GM21528 (cell line): ENCODE data around the gene KIRREL3.

Experiments
- ATAC-seq: cut with Tn5 transposase; IDR thresholded peaks from one replicate; pipeline ENCODE4 v1.9.1; 2021; ENCODE audit warnings: mild to moderate bottlenecking, moderate library complexity; ENCODE audit not compliant: unreplicated experiment, low FRiP score

KIRREL3 gene

GRCh38 chr11:126654886-126655806, 345.4 kb downstream of the KIRREL3 start:
- no peak for ATAC-seq

GRCh38 chr11:126653040-126653439, 347.5 kb downstream of the KIRREL3 start:
- no peak for ATAC-seq

GRCh38 chr11:126647735-126648134, 352.8 kb downstream of the KIRREL3 start:
- no peak for ATAC-seq

- no peak for ATAC-seq
These were observed 353.6 kb downstream of the KIRREL3 start for GRCh38 chr11:126646701-126647557.

DNA sequence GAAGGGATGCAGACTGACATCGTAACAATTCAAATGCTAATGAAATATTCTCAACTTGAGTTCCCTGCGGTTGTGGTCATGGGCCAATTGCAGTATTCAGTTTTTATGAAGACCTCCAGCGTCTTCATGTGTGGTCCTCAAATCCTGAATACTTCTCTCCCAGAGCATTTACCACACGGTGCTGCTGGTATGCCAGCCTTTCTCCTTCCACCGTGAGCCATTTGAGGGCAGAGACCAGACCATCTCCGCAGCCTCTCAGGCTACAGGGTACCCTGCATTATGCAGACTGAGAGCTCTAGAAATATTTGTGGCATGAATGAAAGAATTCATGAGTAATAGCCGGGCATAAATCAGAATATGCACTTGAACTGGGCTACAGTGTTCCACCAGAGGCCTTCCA, 355.4 kb downstream of the KIRREL3 start:
- no peak for ATAC-seq

DNA sequence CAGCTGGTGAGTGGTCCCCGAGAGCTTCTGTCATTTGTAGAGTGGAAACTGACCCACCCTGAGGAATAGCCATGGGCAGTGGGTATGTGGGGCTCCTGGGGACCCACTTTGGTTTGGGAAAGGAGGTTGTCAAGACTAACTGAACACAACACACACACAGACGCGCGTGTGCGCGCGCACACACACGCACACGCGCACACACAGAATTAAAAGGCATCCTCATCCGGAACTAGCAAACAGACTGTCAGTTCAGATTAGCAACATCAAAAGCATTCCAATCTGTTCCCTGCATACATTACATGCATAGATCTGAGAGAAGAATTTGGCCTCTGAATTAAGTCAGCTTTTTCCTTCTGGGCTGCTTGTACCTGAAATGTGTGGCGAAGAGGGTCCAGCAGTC, 360.4 kb downstream of the KIRREL3 start:
- no peak for ATAC-seq

DNA sequence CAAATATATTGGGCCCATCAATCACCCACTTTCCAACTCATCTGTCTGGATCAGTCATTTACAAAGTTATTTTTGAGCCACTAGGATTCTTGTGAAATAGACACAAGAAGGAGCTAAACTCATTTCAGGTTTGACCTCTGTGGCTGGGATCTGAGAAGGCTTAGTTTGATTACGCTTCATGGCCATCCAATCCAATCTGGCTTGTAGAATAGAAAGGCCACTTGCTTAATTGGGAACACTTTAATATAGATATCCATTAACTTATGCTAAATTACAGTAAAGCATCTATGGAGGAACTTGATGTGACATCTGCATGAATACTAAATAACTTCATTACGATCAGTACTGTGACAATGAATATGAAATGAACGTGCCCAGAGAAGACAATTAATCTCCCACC, 360.9 kb downstream of the KIRREL3 start:
- ATAC-seq, result no peak

- no peak for ATAC-seq
These were observed 361.9 kb downstream of the KIRREL3 start for GRCh38 chr11:126638648-126639047.

GRCh38 chr11:126637795-126638175, 362.8 kb downstream of the KIRREL3 start:
- ATAC-seq, result no peak

DNA sequence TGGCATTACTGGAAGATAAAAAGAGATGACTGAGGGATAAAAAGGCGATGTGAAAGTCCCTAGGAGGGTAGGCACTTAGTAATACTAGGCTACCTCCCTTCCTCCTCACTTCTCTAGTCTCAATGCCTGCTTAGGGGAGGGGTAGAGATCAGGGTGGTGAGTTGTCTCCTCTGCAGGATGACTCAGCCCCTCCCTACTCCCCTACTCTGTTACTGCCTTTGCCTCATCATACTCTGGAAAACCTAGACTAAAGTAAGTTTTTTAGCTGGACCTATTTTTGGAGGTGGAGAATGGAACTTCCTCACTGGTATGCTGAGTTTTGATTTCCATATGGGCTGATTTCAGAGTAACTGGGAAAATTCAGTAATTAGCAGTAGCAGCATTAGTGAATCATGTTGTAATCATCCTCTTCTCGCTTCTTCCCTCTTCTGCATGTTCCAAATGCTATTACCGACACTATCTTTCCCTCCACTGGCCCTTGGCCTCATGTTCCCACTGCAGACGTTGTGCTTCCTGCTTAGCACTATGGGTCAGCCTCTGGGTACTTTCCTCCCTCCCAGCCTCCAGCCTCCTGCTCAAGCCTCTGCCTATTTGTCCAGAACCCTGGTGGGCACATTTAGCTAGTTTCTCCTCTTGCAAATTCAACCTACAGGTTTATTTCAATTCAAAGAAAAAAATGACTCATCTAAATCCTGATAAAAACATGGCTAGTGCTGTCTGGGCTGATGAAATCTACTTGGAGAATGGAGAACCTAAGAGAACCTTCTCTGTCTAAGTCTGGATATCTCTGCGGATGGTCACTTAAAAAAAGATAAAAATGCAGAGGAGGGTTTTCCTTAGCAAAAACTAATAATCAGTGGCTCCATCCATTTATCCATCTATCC, 363.4 kb downstream of the KIRREL3 start:
- ATAC-seq, result no peak

DNA sequence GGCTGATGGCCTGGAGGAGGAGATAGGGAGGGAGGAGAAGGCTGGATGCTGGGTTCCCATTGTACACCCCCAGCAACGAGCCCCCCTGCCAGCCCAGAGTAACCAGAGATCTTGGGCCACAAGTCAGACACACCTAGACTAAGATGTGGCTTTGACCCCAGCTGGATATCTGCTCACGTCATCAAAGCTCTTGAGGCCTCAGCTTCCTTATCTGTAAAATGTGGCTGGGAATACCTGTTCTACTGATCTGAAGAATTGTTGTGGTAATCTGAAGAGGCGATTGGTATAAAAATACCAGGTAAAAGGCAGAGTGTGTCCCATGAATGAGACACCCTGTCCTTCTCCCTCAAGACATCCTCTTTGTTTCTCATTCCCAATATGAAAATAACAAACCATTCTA, 365.1 kb downstream of the KIRREL3 start:
- no peak for ATAC-seq

GRCh38 chr11:126634963-126635362, 365.6 kb downstream of the KIRREL3 start:
- ATAC-seq, result no peak

DNA sequence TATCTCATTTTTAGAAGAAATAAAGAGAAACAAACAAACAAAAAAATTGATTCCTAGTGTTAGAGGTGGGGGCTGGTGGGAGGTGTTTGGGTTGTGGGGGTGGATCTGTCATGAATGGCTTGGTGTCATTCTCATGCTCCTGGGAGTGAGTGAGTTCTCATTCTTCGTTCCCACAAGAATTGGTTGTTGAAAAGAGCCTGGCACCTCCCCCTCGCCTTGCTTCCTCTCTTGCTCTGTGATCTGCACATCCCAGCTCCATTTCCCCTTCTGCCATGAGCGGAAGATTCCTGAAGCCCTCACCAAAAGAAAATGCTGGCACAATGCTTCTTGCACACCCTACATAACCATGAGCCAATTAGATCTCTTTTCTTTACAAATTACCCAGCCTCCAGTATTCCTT, 367.2 kb downstream of the KIRREL3 start:
- no peak for ATAC-seq

- no peak for ATAC-seq
These were observed 369.4 kb downstream of the KIRREL3 start for GRCh38 chr11:126630893-126631798.

DNA sequence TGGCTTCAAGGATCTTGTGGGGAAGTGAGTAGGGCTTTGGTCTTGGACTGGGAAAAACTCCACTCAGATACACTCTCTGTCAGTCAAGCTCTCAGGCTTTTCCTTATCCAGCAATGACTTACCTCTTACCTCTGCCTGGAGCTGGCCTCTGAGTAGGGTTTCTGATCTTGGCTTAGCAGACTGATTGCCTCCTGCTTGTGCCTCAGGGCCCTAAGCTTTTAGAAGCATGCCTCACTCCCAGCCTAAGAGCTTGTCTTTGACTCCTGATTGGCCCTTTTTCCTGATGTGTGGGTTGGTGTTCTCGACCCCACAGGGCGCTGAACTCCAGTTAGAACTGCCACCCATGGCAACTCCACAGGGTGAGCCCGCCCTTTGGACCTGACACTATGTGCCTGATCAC, 370.1 kb downstream of the KIRREL3 start:
- no peak for ATAC-seq

DNA sequence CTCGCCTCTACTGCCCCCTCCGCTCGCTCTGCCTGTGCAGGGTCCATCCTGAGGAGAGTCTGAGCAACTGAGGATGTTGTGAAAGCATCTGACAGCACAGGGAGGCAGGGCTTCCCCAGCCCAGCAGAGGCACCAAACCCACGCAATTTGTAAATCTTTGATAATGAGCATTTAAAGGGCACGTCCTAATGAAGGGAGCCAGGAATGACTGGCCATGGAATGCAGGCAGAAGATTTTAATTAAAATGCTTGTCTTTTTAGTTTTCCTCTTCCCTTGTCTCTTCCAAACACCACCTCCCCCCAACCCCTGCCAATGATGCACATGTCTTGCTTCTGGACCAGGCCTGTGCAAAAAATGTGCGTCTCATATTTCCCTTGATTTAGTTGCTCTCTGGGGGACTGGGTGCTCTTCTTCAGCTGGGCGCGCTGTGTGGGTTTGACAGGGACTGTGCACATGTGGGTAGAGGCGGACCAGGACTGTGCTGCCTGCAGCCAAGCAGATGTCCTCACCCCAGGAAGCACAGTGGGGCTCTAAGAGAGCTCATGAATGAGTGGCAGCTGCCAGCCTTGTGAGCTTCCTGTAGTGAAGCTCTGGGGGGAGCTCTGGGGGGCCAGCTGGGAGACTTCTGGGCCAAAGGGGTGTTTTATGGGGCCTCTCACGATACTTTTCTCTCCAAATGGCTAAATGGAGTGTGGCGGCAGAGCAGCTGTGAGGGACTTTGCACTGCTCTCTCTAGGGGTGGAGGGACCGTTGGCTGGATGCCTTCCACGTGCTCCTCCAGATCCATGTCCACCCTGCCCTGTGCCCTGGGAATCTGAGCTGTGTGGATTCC, 371.6 kb downstream of the KIRREL3 start:
- ATAC-seq, result no peak

GRCh38 chr11:126628450-126628789, 372.1 kb downstream of the KIRREL3 start:
- ATAC-seq, result no peak

GRCh38 chr11:126627421-126627820, 373.1 kb downstream of the KIRREL3 start:
- no peak for ATAC-seq

GRCh38 chr11:126624506-126624905, 376.1 kb downstream of the KIRREL3 start:
- ATAC-seq, result no peak
